A673 (cell line): ENCODE data around the gene HNRNPUL1. TPM values are rescaled to one million over a fixed set of nuclear protein-coding genes. Genes with fewer than 3 reads are reported as not detected.

ENCODE experiments used
- BruUV-seq: library from RNA; stranded (reverse); fragments of 400-500 nt; replicated peaks from 2 replicates; lab custom pipeline; 2021; lab: Mats Ljungman, UMichigan
- CTCF ChIA-PET: fragments of 300-600 bp; sonication (Branson Sonifier 250); formaldehyde crosslinking; loops from one replicate; lab custom pipeline; 2022; ENCODE audit warnings: antibody characterized with exemption; lab: Charles Lee
- POLR2A ChIA-PET: fragments of 300-600 bp; sonication (Branson Sonifier 250); formaldehyde crosslinking; loops from one replicate; lab custom pipeline; 2022; ENCODE audit warnings: antibody characterized with exemption; ENCODE audit not compliant: low non-redundant PET; lab: Charles Lee
- DNase-seq: peaks from one replicate; pipeline ENCODE4 v3.0.0-alpha.2; 2015; ENCODE audit warnings: low spot score
- H3K27ac ChIP-seq: fragments of 200-600 bp; sonication (generic); 2 replicates; pipeline ENCODE4 v1.5.1; 2016; ENCODE audit warnings: mixed run types, low read depth, mild to moderate bottlenecking, mixed read lengths, antibody characterized with exemption, low read length; ENCODE audit not compliant: poor library complexity, severe bottlenecking
- H3K27me3 ChIP-seq: fragments of 200-600 bp; sonication (generic); replicated peaks from 2 replicates; pipeline ENCODE4 v1.6.1; 2017; ENCODE audit warnings: mixed run types, low read depth, mild to moderate bottlenecking, mixed read lengths, antibody characterized with exemption, low read length; ENCODE audit not compliant: insufficient read depth, poor library complexity
- H3K36me3 ChIP-seq: fragments of 200-600 bp; sonication (generic); 2 replicates; pipeline ENCODE4 v1.6.1; 2016; ENCODE audit warnings: mixed run types, mild to moderate bottlenecking, mixed read lengths, antibody characterized with exemption, low read length; ENCODE audit not compliant: insufficient read depth, poor library complexity, severe bottlenecking
- H3K4me1 ChIP-seq: fragments of 200-600 bp; sonication (generic); 2 replicates; pipeline ENCODE4 v1.6.1; 2017; ENCODE audit warnings: mixed run types, mild to moderate bottlenecking, mixed read lengths, antibody characterized with exemption, low read length; ENCODE audit not compliant: insufficient read depth, poor library complexity, severe bottlenecking
- H3K4me3 ChIP-seq: fragments of 200-600 bp; sonication (generic); 2 replicates; pipeline ENCODE4 v1.5.1; 2016; ENCODE audit warnings: low read depth, mixed run types, mild to moderate bottlenecking, mixed read lengths, low read length; ENCODE audit not compliant: poor library complexity, severe bottlenecking
- H3K9me3 ChIP-seq: fragments of 200-600 bp; sonication (generic); 2 replicates; pipeline ENCODE4 v1.6.1; 2016; ENCODE audit warnings: mixed run types, low read depth, mild to moderate bottlenecking, mixed read lengths, antibody characterized with exemption, low read length; ENCODE audit not compliant: poor library complexity, severe bottlenecking
- EZH2 ChIP-seq: fragments of 200-600 bp; sonication (generic); IDR thresholded peaks from 2 replicates; pipeline ENCODE4 v1.6.1; 2017; ENCODE audit warnings: borderline replicate concordance, low read depth, mild to moderate bottlenecking, mixed read lengths, antibody characterized with exemption, low read length; ENCODE audit not compliant: poor library complexity, severe bottlenecking
- intact Hi-C: fragments of 100-400 bp; cut with micrococcal nuclease; formaldehyde crosslinking; loops from one replicate; pipeline ENCODE4 v1.10.0; 2022; ENCODE audit not compliant: unreplicated experiment
- total RNA-seq: library from RNA; stranded (reverse); gene quantifications from 2 replicates; pipeline ENCODE4 v1.2.3, GENCODE V29; 2021
- TF ChIP-seq, protein P1 (sequence below): fragments of 300-800, 200-600 bp; sonication (generic); conservative IDR thresholded peaks from 2 replicates; pipeline ENCODE4 v1.5.1; 2017; ENCODE audit warnings: low read depth, mild to moderate bottlenecking, antibody characterized with exemption, low read length, moderate library complexity, mixed read lengths

The HNRNPUL1 gene
- total RNA-seq, 1 experiment from 2014 or later: 344 TPM

DNA sequence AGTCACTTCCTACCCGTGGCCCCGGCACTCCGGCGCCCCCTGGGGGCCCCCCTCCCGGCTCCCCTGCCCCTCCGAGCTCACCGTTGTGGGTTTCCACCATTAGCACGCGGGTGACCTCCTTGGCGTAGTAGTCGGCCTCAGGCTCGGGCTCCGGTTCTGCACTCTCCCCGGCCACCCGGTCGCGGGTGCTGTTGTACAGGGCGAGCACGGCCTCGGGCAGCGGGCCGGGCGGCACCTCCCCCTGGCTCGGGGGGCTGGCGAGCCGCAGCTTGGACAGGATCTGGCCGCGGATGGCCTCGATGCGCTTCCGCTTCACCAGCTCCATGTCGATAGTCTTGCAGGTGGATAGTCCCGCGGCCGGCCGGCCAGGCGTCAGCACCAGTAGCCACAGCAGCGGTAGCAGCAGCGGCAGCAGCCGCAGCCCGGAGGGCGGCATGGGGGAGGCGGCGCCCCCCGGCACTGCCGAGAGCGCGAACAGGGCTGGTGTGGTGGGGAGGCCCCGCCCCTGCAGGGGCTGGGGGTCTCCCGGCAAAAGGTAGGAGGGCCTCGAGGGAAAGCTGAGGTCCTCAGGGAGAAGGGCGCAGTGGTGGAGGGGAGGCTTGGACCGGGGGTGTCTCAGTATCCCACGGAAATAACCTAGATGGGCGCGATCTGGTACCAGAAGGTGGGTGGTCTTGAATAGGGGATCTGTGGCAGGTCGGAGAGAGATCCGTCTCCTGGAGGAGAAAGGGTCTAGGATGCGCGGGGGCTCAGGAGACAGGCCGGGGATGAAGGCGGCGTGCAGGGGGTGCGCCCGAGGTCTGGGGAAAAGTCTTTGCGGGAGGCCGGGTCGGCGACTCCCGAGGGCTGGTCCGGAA lies 88.7 kb downstream of the HNRNPUL1 start:
- BruUV-seq: no TSS peak
- intact Hi-C loops: no loop called here
- H3K4me3 ChIP-seq: peak overlapping the region; percentile 98
- TF ChIP-seq, protein P1, sequence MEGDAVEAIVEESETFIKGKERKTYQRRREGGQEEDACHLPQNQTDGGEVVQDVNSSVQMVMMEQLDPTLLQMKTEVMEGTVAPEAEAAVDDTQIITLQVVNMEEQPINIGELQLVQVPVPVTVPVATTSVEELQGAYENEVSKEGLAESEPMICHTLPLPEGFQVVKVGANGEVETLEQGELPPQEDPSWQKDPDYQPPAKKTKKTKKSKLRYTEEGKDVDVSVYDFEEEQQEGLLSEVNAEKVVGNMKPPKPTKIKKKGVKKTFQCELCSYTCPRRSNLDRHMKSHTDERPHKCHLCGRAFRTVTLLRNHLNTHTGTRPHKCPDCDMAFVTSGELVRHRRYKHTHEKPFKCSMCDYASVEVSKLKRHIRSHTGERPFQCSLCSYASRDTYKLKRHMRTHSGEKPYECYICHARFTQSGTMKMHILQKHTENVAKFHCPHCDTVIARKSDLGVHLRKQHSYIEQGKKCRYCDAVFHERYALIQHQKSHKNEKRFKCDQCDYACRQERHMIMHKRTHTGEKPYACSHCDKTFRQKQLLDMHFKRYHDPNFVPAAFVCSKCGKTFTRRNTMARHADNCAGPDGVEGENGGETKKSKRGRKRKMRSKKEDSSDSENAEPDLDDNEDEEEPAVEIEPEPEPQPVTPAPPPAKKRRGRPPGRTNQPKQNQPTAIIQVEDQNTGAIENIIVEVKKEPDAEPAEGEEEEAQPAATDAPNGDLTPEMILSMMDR: peak; percentile 68
- TF ChIP-seq EZH2: no peak
- H3K36me3 ChIP-seq: peaks cover 4% of the 10 kb centered on the region
- H3K4me1 ChIP-seq: peaks cover 11% of the 10 kb centered on the region
- ChIA-PET POLR2A (interaction anchor here (0.6 kb wide), 1 partner anchor 11 kb away, joined by 3 read pairs; the partner anchor contains the start of gene B9D2), CTCF (interaction anchor here (1.0 to 1.1 kb wide), 2 partner anchors 148 to 210 kb away, joined by 3 read pairs; no protein-coding TSS in a partner anchor)
- H3K9me3 ChIP-seq: no peaks in the 10 kb centered on the region
- no peaks in the 10 kb centered on the region for H3K27me3 ChIP-seq
- peak; percentile 62 for DNase-seq
- peak overlapping the region; percentile 80 for H3K27ac ChIP-seq

- Histone ChIP-seq H3K27ac (peak within 1 kb of the TSS; percentile 80), H3K4me3 (peak within 1 kb of the TSS; percentile 98), H3K4me1 (peaks cover 11% of the 10 kb centered on the region), H3K9me3 (no peaks in the 10 kb centered on the region), H3K27me3 (no peaks in the 10 kb centered on the region), H3K36me3 (no peaks in the 10 kb centered on the region)
- CTCF ChIA-PET: interaction anchor here (1.0 to 1.1 kb wide), 2 partner anchors 149 to 210 kb away, joined by 3 read pairs; no protein-coding TSS in a partner anchor
- TF ChIP-seq EZH2: no peak
- TF ChIP-seq, protein P1: peak; percentile 95
- TSS peak; percentile 90 for BruUV-seq
- peak; percentile 89 for DNase-seq
- POLR2A ChIA-PET: interaction anchor here (0.6 kb wide), 1 partner anchor 10 kb away, joined by 3 read pairs; the partner anchor contains the start of gene B9D2
- intact Hi-C loops: no loop called here
These were observed 89.5 kb downstream of the HNRNPUL1 start, which contains the start of gene TGFB1 for GRCh38 chr19:41353466-41354342. TSS of gene TGFB1 (minus strand) at chr19:41353922. CDS start at chr19:41353044, 878 bp downstream.
